Omental fat pad (tissue), 4 donors: ENCODE results near the gene SAMD11. TPM values are rescaled to one million over a fixed set of nuclear protein-coding genes. Genes with fewer than 3 reads are reported as not detected.

ENCODE experiments used
- ATAC-seq: fragments of 150-250 bp; one replicate; pipeline ENCODE4 v1.9.1; 2016; ENCODE audit warnings: mild to moderate bottlenecking, moderate library complexity; ENCODE audit not compliant: low FRiP score
- DNase-seq: peaks from one replicate; pipeline ENCODE4 v3.0.0-alpha.2; 2019; ENCODE audit warnings: low spot score
- CTCF ChIP-seq, 3 donors: fragments of 450-650 bp; IDR thresholded peaks; one replicate each; pipeline ENCODE4 v1.5.1; 2016 to 2017; ENCODE audit warnings: antibody characterized with exemption in 3 of 3, mild to moderate bottlenecking in 3 of 3, moderate library complexity in 2 of 3
- total RNA-seq, 4 donors: library from RNA; depleted of rRNA; stranded (reverse); fragments of >200 nt; gene quantifications; one replicate each; pipeline ENCODE4 v1.1.0, GENCODE V29; 2016

SAMD11 gene
- total RNA-seq, 4 donors from 2014 or later = 0.96 to 7.7 (median 1.3) TPM

DNA sequence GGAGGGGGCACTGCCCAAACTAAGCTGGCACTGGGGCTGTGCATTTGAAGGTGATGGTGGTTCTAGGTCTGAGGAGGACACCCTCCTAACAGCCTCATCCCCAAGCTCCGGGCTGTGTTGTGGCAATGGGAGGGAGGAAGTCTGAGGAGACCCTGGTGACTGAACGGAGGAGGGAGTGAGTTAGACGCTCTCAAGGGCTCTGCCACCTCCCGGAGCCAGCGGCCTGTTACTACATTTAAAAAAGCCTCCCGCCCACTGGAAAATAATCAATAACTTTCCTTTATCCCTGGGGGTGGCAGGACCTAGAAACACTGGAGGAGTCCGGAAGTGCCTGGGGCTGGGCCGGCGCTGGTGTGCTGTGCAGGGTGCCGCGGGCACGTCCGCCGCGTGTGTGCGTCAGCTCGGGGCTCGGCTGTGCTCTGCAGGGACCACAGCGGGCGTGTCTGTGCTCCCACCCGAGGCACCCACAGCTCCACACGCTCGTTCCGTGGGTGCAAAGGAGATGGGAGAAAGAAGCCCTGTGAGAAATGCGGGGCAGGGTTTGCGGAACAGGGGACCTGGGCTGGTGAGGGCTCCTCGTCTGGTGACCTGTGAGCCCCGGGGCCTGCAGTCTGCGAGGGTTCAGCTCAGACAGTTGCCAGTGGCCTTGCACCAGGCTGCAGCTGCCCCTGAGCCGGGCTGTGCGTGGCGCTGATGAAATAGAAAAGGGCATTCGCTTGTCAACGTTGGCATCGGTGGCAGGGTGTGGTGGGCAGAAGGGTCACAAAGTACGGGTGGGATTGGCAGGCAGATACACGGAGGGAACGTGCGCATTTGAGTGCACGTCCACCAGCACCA lies 5.3 kb downstream of the SAMD11 start:
- no peak for DNase-seq
- ATAC-seq = no peak

DNA sequence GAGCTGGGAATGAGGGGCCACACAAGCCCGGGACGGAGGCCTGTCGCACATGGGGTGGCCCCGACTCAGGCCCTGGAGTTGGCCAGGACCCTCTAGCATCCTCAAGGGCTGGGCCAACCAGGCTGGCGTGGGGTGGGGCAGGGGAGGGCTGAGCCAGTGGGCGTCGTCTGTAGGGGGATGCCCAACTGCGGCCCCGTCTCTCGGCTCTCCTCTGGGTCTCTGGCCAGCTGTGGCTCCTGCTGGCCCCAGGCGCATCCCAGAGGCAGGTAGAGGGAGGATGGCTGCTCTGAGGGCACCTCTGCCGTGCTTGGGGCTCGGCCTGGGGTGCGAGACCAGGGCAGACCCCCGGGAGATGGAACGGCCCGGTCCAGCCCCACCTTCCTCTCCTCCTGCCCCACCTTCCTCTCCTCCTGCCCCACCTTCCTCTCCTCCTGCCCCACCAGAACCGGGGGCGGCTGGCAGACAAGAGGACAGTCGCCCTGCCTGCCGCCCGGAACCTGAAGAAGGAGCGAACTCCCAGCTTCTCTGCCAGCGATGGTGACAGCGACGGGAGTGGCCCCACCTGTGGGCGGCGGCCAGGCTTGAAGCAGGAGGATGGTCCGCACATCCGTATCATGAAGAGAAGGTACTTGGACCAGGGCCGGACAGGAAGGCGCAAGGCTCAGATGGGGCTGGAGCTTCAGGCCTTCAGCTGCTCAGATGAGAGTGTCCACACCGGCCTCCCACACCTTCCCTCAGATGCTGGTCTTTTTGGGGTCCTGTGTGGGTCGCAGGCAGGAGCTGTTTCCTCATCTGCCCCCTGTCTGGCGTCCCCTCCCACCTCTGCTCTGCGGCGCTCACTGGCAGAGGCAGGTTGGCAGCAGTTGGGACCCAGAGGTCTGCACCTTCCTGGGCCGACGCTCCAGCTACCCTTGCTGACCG lies 6.2 kb downstream of the SAMD11 start:
- DNase-seq = no peak
- no peak for TF ChIP-seq CTCF (IDR thresholded peaks at IDR 0.05)
- no peak for ATAC-seq

More for the DNA sequence above, 5.3 kb downstream of the SAMD11 start:
- no peak for TF ChIP-seq CTCF (IDR thresholded peaks at IDR 0.05)

DNA sequence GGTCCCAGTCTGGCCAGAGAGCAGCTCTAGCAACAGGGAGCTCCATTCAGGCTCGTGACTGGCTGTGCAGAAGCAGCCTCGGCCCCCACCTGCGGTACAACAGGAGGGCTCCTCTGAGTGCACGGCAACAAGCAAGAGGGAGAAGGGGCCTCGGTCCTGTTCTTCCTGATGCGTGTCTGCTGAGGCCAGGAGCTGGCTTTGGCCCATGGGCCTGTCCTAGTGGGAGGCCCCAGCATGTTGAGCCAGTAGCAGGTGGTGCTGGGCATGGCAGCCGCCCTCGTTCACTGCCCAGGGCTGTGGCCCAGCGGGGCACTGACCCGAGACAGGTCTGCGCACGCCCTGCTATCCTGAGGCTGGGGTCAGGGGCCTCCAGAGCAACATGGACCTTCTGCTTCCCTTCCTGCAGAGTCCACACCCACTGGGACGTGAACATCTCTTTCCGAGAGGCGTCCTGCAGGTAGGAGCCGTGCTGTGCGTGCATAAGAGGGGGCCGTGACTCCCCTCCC lies 7.0 kb downstream of the SAMD11 start:
- ATAC-seq (no peak), DNase-seq (no peak)
- no peak for TF ChIP-seq CTCF (IDR thresholded peaks at IDR 0.05)

- no peak for ATAC-seq
- DNase-seq = no peak
- no peak for TF ChIP-seq CTCF (IDR thresholded peaks at IDR 0.05)
These were observed 7.9 kb downstream of the SAMD11 start for GRCh38 chr1:931380-932172.

DNA sequence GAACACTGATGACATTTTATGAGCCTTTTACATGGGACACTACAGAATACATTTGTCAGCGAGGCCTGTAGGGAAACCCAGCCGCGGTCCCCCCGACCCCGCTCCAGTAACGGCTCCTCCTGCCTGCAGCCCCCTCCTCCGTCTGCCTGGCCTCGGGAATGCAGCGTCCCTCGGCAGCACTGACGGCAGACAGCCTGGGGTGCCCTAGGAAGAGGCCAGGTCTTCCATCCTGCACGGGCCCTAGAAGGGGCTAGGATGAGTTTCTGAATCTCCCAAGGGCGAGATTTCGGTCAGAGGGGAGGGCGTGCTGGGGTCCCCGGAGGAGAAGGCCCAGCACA lies 8.4 kb downstream of the SAMD11 start:
- ATAC-seq = no peak
- no peak for TF ChIP-seq CTCF (IDR thresholded peaks at IDR 0.05)

DNA sequence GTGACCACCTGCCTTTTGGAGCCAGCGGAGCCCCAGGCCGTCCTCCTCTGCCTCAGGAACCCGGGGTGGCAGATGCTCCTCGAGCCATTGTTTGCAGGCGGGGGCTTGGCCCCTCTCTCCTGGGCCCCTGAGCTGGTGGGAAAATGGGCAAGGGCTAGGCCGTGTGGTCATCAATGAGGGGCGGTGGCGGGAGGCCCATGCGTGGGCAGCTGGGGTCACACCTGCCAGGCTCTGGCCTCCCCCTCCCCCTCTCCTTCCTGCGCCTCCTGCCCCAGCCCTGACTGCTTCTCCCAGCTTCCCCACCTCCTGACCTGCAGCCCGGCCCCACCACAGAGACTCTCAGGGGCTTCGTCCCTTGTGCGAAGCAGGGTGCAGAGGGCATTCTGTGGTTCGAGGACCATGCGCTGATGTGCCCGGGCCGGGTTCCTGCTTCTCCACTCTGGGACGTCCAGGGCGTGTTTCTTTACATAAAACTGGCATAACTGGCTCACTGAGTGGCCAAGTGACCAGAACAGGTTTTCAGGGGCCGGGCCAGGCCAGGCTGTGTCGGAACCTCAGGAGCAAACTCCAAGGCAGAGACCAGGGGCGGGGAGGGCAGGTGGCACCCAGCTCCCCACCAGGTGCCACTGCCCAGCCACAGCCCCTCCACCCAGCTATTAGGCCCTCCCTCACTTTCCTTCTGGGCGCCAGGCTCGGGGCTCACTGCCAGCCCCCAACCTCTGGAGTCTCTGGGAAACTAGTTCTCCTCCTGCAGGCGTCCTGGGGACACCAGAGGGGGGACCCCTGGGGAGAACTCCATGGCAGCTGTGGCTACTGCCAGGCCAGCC lies 9.3 kb downstream of the SAMD11 start:
- DNase-seq (no peak), ATAC-seq (no peak)
- no peak for TF ChIP-seq CTCF (IDR thresholded peaks at IDR 0.05)

More for the DNA sequence above, 8.4 kb downstream of the SAMD11 start:
- DNase-seq = no peak
